SK-N-SH treated with all-trans-retinoic acid at 6 μM for 48 hours (cell line): ENCODE results near the gene AGT.

Experiments
- ATAC-seq: fragments of 200-7000 bp; cut with Tn5 transposase; 3 replicates; pipeline ENCODE4 v1.9.1; 2020; ENCODE audit warnings: mild to moderate bottlenecking, moderate library complexity
- ARNTL ChIP-seq: fragments of 450-650 bp; formaldehyde crosslinking; IDR thresholded peaks from 2 replicates; pipeline ENCODE4 v1.5.0; 2020; ENCODE audit warnings: low read depth, mild to moderate bottlenecking, moderate library complexity, borderline replicate concordance
- BACH2 ChIP-seq: fragments of 250-450 bp; sonication (Bioruptor Pico); IDR thresholded peaks from 2 replicates; pipeline ENCODE4 v1.9.0; 2021; ENCODE audit warnings: mild to moderate bottlenecking, borderline replicate concordance
- CSDC2 ChIP-seq: fragments of 250-450 bp; sonication (Bioruptor Pico); IDR thresholded peaks from 2 replicates; pipeline ENCODE4 v1.5.0; 2020; ENCODE audit warnings: mild to moderate bottlenecking, moderate library complexity
- ESRRG ChIP-seq: fragments of 250-450 bp; sonication (Bioruptor Pico); IDR thresholded peaks from 2 replicates; pipeline ENCODE4 v1.6.1; 2021; ENCODE audit warnings: mild to moderate bottlenecking
- GLIS3 ChIP-seq: fragments of 250-450 bp; sonication (Bioruptor Pico); IDR thresholded peaks from 2 replicates; pipeline ENCODE4 v1.5.0; 2020; ENCODE audit warnings: mild to moderate bottlenecking, moderate library complexity
- RARB ChIP-seq: fragments of 250-450 bp; sonication (Bioruptor Pico); IDR thresholded peaks from 2 replicates; pipeline ENCODE4 v1.8.0; 2021; ENCODE audit warnings: mild to moderate bottlenecking, moderate library complexity
- SNAI2 ChIP-seq: fragments of 250-450 bp; sonication (Bioruptor Pico); IDR thresholded peaks from 2 replicates; pipeline ENCODE4 v1.5.0; 2020; ENCODE audit warnings: mild to moderate bottlenecking, moderate library complexity
- TCF4 ChIP-seq: fragments of 250-450 bp; sonication (Bioruptor Pico); IDR thresholded peaks from 2 replicates; pipeline ENCODE4 v1.8.0; 2021; ENCODE audit warnings: mild to moderate bottlenecking, moderate library complexity, borderline replicate concordance
- TOX ChIP-seq: fragments of 250-450 bp; sonication (Bioruptor Pico); IDR thresholded peaks from 2 replicates; pipeline ENCODE4 v1.8.0; 2021; ENCODE audit warnings: mild to moderate bottlenecking, moderate library complexity, borderline replicate concordance
- TSHZ2 ChIP-seq: fragments of 250-450 bp; sonication (Bioruptor Pico); IDR thresholded peaks from 2 replicates; pipeline ENCODE4 v1.5.0; 2020; ENCODE audit warnings: mild to moderate bottlenecking, moderate library complexity
- ZC3H10 ChIP-seq: fragments of 250-450 bp; sonication (Bioruptor Pico); IDR thresholded peaks from 2 replicates; pipeline ENCODE4 v1.5.1; 2021; ENCODE audit warnings: mild to moderate bottlenecking, moderate library complexity
- ZFP3 ChIP-seq: fragments of 250-450 bp; sonication (Bioruptor Pico); IDR thresholded peaks from 2 replicates; pipeline ENCODE4 v1.5.0; 2020; ENCODE audit warnings: mild to moderate bottlenecking, moderate library complexity
- ZFP30 ChIP-seq: fragments of 450-650 bp; formaldehyde crosslinking; IDR thresholded peaks from 2 replicates; pipeline ENCODE4 v1.5.0; 2022; ENCODE audit warnings: mild to moderate bottlenecking, moderate library complexity
- ZNF565 ChIP-seq: fragments of 450-650 bp; formaldehyde crosslinking; conservative IDR thresholded peaks from 2 replicates; pipeline ENCODE4 v1.5.0; 2020; ENCODE audit warnings: low read depth, mild to moderate bottlenecking, moderate library complexity
- ZNF8 ChIP-seq: fragments of 450-650 bp; formaldehyde crosslinking; IDR thresholded peaks from 2 replicates; pipeline ENCODE4 v1.5.0; 2020; ENCODE audit warnings: mild to moderate bottlenecking, moderate library complexity
- TF ChIP-seq, protein P1 (sequence below): fragments of 250-450 bp; sonication (Bioruptor Pico); IDR thresholded peaks from 2 replicates; pipeline ENCODE4 v1.8.0; 2020; ENCODE audit warnings: mild to moderate bottlenecking, moderate library complexity, borderline replicate concordance
- TF ChIP-seq, protein P2 (sequence below): fragments of 250-450 bp; sonication (Bioruptor Pico); IDR thresholded peaks from 2 replicates; pipeline ENCODE4 v1.5.1; 2020; ENCODE audit warnings: low read depth, mild to moderate bottlenecking, moderate library complexity
- TF ChIP-seq, protein P3 (sequence below): fragments of 250-450 bp; sonication (Bioruptor Pico); IDR thresholded peaks from 2 replicates; pipeline ENCODE4 v1.8.0; 2021; ENCODE audit warnings: low read depth, mild to moderate bottlenecking, moderate library complexity, borderline replicate concordance

The AGT gene

DNA sequence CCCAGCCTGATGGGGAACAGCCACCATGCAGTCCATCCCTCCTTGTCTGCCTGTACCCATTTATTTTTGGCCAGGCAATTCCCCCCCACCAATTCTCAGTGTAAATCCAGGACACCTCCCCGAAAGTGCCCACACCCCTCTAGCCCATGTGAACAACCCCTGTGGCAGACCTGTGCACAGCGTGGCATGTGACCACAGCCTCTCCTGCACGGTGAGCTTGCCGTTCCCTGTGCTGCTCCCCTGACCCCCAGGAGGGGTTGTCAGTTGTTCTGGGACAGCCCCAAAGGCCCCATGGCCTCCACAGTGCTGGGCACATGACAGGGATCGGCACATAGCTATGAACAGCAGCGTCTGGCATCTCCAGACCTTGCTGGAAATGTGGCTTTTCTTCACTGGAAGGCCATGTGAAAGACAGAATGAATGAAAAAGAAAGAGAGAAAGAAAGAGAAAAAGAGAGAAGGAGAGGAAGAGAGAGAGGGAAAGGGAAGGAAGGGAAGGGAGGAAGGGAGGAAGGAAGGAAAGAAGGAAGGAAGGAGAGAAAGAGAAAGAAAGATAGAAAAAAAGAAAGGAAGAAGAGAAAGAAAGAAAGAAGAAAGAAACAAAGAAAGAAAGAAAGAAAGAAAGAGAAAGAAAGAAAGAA lies 37.2 kb upstream of the AGT start:
- ATAC-seq: no peak
- no peak for TF ChIP-seq ZFP3
- no peak for TF ChIP-seq GLIS3
- no peak for TF ChIP-seq SNAI2 (CRISPR knock-in tag)
- TF ChIP-seq TSHZ2 (CRISPR knock-in tag): no peak
- TF ChIP-seq TOX (CRISPR knock-in tag): no peak
- TF ChIP-seq, all 23 proteins: peak for 0

- no peak for ATAC-seq
- TF ChIP-seq, protein P1, sequence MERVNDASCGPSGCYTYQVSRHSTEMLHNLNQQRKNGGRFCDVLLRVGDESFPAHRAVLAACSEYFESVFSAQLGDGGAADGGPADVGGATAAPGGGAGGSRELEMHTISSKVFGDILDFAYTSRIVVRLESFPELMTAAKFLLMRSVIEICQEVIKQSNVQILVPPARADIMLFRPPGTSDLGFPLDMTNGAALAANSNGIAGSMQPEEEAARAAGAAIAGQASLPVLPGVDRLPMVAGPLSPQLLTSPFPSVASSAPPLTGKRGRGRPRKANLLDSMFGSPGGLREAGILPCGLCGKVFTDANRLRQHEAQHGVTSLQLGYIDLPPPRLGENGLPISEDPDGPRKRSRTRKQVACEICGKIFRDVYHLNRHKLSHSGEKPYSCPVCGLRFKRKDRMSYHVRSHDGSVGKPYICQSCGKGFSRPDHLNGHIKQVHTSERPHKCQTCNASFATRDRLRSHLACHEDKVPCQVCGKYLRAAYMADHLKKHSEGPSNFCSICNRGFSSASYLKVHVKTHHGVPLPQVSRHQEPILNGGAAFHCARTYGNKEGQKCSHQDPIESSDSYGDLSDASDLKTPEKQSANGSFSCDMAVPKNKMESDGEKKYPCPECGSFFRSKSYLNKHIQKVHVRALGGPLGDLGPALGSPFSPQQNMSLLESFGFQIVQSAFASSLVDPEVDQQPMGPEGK (CRISPR knock-in tag): no peak
- no peak for TF ChIP-seq ARNTL (CRISPR knock-in tag)
- TF ChIP-seq ZFP30 (CRISPR knock-in tag): no peak
- TF ChIP-seq ESRRG (CRISPR knock-in tag): no peak
- TF ChIP-seq, protein P2, sequence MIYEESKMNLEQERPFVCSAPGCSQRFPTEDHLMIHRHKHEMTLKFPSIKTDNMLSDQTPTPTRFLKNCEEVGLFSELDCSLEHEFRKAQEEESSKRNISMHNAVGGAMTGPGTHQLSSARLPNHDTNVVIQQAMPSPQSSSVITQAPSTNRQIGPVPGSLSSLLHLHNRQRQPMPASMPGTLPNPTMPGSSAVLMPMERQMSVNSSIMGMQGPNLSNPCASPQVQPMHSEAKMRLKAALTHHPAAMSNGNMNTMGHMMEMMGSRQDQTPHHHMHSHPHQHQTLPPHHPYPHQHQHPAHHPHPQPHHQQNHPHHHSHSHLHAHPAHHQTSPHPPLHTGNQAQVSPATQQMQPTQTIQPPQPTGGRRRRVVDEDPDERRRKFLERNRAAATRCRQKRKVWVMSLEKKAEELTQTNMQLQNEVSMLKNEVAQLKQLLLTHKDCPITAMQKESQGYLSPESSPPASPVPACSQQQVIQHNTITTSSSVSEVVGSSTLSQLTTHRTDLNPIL (CRISPR knock-in tag): no peak
- TF ChIP-seq, protein P3, sequence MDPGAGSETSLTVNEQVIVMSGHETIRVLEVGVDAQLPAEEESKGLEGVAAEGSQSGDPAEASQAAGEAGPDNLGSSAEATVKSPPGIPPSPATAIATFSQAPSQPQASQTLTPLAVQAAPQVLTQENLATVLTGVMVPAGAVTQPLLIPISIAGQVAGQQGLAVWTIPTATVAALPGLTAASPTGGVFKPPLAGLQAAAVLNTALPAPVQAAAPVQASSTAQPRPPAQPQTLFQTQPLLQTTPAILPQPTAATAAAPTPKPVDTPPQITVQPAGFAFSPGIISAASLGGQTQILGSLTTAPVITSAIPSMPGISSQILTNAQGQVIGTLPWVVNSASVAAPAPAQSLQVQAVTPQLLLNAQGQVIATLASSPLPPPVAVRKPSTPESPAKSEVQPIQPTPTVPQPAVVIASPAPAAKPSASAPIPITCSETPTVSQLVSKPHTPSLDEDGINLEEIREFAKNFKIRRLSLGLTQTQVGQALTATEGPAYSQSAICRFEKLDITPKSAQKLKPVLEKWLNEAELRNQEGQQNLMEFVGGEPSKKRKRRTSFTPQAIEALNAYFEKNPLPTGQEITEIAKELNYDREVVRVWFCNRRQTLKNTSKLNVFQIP: no peak
- TF ChIP-seq RARB (CRISPR knock-in tag): no peak
- no peak for TF ChIP-seq GLIS3
- no peak for TF ChIP-seq TSHZ2 (CRISPR knock-in tag)
- no peak for TF ChIP-seq ZNF8 (CRISPR knock-in tag)
- TF ChIP-seq TCF4: no peak
- TF ChIP-seq ZC3H10 (CRISPR knock-in tag): no peak
- no peak for TF ChIP-seq CSDC2 (CRISPR knock-in tag)
- no peak for TF ChIP-seq BACH2 (CRISPR knock-in tag)
- TF ChIP-seq TOX (CRISPR knock-in tag): no peak
- no peak for TF ChIP-seq ZFP3
Observed at GRCh38 chr1:230750576-230750975, 36.7 kb upstream of the AGT start.

DNA sequence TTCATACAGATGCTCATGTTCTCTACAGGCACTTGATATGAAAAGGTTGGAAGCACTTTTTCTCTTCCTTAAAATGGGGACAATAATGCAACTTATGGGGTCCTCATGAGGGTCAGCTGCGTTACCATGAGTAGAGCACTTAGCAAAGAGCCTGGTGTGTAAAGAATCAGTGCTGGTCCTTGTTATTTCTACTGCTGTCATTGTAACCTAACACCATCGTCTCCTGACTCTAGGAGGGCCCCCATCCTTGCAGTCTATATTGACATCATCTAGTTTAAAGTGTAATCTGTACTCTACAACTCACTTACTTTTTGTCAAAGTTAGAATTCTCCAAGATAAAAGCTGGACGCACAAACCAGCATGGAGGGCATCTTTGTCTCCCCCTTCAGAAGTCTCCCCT lies 35.7 kb upstream of the AGT start:
- TF ChIP-seq ZFP30 (CRISPR knock-in tag): no peak
- TF ChIP-seq CSDC2 (CRISPR knock-in tag): no peak
- no peak for TF ChIP-seq ZFP3
- TF ChIP-seq ZNF565 (CRISPR knock-in tag): no peak
- ATAC-seq: no peak
